ENCODE measurements around the gene BSND.

- TF ChIP-seq CTCF (IDR thresholded peaks at IDR 0.05; ENCODE audit: low read length) (no peak), EZH2 (IDR thresholded peaks at IDR 0.05; ENCODE audit: borderline replicate concordance, low read length) (no peak)
These were observed 61.6 kb downstream of the BSND start for GRCh38 chr1:55060133-55060999.
